Endometrial microvascular endothelial cells (primary cell): ENCODE data around the gene HIBADH. TPM values are rescaled to one million over a fixed set of nuclear protein-coding genes. Genes with fewer than 3 reads are reported as not detected.

Experiments used
- in situ Hi-C: cut with HindIII; loops from 2 replicates; pipeline ENCODE4 v1.10.0; 2017; ENCODE audit warnings: low sequenced_read_pairs, low pct_unique_long_range_greater_than_20kb; ENCODE audit errors: inconsistent ontology term
- total RNA-seq: library from RNA; depleted of rRNA; stranded (reverse); fragments of >200 nt; gene quantifications from one replicate; pipeline ENCODE4 v1.2.3, GENCODE V29; 2015; ENCODE audit errors: inconsistent ontology term

HIBADH gene
- total RNA-seq, 1 donor from 2014 or later, result 46.1 TPM

DNA sequence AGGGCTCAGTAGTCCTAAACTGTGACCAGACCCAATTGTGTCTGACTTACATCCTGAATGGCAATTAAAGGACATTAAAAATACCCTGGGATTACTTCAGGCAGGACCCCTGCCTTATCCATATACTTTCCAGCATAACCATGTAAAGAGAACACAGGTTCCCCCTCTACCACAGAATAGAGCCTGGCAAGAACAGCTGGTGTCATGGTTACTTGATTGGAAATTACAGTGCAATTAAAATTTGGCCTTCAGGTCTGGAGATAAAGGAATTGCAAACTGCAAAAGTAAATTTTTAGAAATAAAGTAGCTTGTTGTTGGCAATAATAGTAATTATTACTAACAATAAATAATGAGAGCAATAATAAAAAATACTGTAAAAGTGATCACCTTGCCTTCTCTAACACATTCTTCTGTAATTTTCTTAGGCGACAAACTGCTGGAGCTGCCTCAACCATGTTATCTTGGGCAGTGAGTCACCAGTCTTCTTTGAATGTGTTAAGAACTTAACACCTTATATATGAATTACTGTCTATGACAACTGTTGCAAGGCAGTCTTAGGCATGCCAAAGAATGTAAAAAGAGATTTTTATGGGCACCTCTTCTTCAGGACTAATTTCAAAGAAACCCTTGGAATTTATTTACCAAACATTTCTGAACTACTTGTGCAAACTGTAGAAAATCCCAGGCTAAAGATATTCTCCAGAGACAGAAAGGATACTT lies 53.7 kb downstream of the HIBADH start:
- in situ Hi-C loops, result no loop called here

DNA sequence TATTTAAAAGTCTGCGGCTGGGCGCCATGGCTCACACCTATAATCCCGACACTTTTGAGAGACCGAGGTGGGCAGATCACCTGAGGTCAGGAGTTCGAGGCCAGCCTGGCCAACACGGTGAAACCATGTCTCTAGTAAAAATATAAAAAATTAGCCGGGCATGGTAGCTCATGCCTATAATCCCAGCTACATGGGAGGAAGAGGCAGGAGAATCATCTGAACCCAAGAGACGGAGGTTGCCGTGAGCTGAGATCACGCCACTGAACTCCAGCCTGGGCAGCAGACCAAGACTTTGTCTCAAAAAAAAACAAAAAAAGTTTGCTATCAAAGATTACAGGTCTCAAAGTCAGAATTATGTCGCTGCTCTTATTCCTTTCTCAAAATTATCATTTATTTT lies 55.5 kb downstream of the HIBADH start:
- in situ Hi-C loops, result no loop called here

DNA sequence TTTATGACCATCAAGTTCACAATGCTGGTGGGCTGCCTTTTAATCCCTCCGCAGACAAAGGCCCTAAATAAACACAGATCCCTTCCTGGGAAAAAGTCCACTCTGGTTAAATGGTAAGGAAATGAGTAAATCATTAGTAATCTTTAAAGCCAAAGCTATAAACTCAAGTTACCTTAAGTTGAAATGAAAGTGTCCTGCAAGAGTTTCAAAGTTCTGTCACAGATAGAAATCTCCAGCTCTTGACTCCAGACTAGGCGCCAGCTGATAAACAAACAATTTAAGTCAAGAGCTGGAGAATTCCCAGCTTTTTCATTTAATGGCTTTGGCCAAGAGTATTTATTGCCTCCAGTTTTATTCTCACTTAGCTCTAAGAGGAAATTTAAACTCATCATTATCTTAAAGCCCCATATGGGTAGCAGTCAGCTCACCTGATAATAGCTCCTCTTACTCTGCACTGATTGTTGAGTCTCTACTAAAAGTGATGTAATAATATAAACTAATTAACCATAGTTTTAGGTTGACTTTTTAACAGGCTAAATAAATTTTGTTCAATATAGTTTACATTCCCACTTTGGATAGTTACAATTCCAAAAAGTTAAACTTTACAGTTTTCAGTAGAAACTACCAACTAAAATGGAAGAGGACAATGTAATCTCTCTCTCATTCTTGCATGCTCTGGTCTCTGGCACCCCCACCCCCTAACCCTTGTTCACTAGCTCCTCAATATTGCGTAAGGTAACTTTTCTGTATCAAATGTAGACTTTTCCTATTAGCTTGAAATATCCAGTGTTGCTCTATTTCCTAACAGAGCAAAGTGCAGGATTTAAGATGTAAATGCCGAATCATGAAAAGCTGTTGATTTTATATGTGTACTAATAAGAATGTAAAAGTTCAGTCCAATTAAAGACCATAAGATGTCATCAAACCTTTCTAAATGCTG lies 56.1 kb downstream of the HIBADH start:
- in situ Hi-C loops, result no loop called here

DNA sequence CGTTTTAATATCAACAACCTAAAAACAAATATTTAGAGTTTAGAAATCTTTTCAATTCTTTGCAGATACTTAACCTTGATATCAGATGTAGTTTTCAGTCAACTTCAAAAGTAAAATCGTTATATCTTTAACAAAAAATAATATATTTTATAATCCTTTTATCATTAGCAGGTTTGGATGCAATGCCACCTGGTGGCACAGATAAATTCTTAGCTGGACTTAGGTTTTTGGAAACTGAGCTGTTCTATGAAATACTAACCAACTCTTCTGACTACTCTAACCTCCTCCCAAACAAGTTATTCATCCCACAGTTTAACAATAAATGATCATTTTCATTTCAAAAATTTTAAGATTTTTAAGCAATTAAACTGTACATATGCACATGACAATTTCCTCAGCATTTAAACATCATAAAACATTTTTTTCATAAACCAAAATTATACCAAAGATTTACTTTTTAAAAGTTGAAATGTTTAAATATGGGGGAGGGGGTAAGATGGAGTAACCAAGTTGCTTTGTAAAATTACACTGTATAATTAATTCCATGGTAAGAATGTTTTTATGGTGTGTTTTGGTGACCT lies 56.9 kb downstream of the HIBADH start:
- in situ Hi-C loops, result no loop called here

DNA sequence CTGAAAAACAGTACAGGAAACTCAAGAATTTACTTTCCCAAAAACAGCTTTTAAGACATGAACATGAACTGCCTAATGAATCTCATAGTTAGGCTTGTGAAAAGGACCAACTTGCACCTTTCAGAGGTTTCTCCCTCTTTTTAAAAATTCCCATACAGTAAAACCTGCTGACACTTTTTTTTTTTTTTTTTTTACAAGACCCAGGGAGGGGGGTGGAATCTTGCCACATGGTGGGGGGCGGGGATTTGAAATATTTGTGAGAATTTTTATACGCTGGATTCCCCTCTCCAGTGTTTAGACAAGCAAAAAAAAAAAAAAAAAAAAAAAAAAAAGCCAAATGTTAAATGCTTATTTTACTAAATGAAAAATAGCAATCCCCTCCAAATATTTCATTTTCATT lies 57.4 kb downstream of the HIBADH start:
- in situ Hi-C loops, result no loop called here

DNA sequence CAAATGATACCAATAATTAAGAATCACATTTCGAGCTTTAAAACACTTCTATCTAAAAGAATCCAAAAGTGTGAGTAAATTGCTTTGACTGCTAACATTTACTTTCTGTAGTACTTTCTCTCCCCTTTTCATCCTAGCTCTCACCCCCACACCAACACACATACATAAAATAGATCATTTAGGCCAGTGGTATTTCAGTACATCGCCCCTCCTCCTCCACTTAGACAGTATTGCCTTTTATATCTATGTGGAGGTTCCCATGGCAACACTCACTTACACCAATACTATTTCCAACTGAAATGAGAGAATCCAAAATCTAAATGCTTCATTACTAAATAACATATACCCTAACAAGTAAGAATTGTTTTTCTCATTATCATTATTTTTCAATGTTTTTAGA lies 58.9 kb downstream of the HIBADH start:
- in situ Hi-C loops, result no loop called here

DNA sequence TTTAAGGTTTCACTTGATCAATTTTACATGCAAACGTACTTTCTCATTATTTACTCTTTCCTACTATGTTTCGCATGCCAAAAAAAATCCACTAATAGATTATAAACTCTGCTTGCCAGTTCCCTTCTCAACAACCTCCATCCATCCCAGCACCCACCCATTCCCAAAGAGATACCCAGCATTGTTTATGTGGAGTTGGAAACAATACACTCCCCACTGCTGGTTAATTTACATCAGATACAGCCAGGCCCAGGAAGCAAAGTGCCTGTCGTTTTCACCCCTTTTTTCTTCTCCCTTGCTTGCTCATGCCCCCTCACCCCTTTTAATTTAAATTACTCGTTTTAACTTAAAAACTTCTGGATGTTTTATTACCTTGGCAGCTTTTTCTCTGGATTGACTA lies 59.9 kb downstream of the HIBADH start:
- in situ Hi-C loops, result no loop called here

DNA sequence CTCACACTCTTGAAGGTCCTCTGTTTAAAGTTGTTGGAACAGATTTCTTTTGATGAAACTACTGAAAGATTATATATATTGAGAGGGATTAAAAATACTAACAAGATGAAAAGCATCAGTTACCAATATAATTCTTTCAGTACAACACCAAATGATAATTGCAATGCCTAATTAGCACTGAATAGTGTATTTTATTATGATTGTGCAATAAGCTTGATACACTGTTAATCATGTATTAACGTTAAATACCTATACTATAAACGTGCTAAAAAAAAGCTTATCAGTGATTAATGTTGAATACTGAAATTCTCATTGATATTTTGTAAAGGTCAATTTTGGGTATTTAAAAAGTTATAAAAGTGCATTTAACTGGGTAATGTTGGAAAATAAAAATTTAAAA lies 61.5 kb downstream of the HIBADH start:
- in situ Hi-C loops, result no loop called here

DNA sequence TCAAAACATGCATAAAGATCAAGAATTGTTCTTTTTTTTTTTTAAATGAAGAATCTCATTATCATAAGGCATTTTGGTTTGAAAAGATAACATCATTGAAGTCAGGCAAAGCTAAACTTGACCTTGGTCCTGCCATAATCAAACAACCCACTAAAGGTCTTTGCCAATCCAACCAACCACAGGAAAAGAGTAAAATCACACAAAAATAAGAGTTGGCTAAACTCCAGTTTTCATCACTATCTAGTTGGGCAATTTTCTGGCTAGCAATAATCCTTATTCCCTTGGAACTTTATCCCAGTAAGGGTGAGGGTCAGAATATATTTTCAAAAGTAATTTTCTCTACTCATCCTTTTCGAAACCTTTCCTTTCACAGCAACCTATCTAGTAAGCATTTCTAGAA lies 62.4 kb downstream of the HIBADH start:
- in situ Hi-C loops, result no loop called here

DNA sequence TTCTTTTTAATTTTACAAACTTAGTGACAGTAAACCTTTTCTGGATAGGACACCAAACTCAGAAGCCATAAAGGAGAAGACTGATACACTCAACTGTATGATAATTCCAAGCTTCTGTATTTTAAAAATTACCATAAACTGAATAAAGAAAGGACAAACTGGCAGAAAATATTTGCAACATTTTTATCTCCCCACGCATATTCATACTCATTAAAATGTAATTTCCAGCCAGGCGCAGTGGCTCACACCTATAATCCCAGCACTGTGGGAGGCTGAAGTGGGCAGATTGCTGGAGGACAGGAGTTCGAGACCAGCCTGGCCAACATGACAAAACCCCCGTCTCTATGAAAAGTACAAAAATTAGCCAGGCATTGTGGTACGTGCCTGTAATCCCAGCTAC lies 67.7 kb downstream of the HIBADH start:
- in situ Hi-C loops, result loop anchor here (25.0 kb wide), 1 partner anchor 383 kb away; the partner anchor contains the start of gene HOXA13

DNA sequence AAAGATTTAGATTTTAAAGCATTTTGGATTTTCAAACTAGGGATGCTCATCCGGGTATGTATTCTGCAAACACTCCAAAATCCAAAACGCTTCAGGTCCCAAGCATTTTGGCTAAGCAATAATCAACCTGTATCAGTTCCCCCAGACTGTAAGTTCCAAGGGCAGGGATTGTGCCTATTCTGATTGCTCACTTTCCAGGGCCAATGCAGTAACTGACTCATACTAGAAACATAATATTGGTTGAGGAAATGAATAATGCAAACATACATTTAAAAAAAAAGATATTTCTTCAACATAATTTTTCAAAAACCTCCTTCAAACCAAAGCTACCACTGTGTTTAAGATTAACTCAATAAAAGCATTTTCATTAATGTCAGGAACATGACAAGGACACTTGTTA lies 69.5 kb downstream of the HIBADH start:
- in situ Hi-C loops, result loop anchor here (25.0 kb wide), 1 partner anchor 381 kb away; the partner anchor contains the start of gene HOXA13

DNA sequence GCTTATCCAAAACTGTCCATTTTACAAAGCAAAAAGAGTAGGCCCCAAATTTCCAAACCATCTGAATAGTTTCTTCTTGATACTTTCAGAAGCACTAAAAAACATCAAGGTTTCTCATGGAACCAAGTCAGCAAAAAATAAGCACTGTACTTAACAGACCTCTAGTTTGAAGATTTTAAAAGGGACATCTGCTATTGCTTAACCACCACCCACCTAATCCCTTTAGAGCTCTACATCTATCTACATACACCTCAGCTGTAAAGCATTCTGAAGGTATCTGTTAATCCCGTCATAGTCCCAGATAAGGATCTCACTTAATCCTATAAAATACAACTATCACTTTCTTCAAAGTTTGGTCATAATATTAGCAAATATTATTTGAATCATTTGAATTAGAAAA lies 72.3 kb downstream of the HIBADH start:
- in situ Hi-C loops, result loop anchor here (25.0 kb wide), 1 partner anchor 378 kb away; the partner anchor contains the start of gene HOXA13

DNA sequence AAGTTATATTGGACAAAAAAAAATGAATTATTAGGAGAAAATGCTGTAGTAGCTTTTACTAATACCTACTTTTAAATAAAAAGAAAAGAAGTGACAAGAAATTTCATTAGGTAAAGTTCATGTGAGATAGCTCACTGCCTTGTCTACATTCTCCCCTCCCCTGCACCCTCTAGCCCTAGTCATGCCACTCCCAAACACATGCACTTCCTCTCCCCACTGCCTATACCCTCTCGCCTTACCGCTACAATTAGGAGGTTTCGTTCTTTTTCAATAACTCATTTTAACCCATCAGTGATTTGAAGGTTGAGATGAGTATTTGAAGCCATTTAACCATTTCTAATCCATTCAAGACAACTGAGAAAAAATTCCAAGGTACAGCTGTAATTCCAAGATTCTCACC lies 75.3 kb downstream of the HIBADH start:
- in situ Hi-C loops, result loop anchor here (25.0 kb wide), 1 partner anchor 375 kb away; the partner anchor contains the start of gene HOXA13

DNA sequence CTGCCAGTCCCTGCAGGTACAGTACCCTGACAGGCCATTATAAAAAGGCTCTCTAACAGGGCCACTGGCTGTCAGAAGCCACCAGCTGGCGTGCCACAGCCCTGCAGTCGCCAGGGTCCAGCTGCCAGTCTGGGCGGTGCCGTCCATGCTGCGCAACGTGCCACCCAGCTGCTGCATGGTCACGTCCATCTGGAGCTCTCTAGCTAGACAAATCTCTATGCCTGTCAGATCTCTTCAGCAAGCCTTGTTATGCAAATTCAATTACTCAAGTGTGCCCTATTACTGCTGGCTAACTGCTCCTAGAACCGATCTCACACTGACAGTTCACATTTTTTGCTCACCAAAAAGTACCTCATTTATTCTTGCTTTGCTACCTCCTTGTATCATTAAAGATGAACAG lies 75.9 kb downstream of the HIBADH start:
- in situ Hi-C loops, result loop anchor here (25.0 kb wide), 1 partner anchor 375 kb away; the partner anchor contains the start of gene HOXA13

DNA sequence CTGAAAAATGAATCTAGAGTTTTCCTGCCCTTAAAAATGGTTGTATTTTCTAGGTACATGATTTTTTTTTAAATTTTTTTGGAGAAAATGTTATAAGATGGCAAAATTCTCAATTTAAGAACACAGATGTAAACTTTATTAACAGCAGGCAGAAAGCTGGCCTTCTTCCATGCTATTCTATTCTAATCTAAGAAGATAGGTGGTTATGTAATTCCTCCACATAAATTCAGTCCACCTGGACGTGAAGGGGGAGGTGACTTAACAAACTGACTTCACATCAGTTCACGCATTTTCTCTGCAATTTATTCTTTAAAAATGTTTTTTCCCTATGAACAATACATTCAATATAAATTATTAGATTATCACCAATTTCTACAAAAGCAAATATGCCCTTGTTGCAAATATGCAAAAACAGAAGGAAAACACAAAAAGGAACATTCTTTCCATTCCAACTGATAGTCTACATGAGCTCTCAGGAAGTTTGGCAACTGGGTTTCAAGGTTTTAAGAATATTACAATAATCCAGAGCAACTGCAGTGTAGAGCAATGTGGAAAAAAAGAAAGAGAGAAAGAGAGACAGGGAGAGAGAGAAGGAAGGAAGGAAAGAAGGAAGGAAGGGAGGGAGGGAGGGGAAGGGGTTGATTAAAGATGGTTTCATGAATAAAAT lies 76.8 kb downstream of the HIBADH start:
- in situ Hi-C loops, result loop anchor here (25.0 kb wide), 1 partner anchor 374 kb away; the partner anchor contains the start of gene HOXA13

DNA sequence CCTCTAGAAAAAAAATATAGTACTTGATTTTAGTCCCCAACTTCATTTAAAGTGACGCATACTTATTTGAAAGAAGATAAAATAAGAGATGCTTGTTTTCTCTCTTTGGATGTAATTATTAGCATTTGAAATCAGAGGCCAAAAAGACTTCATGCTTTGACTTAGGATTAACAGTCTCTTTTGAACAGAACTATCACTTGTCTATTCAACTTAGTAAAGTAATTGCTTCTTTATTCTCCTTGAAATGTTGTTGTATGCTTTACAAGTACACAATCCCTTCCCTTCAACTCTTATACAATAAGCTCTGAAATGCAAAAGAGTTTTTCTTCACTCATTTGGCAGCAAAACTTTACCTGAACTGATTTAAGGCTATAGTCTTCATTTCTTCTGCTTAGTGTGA lies 80.8 kb downstream of the HIBADH start:
- in situ Hi-C loops, result loop anchor here (25.0 kb wide), 1 partner anchor 370 kb away; the partner anchor contains the start of gene HOXA13

DNA sequence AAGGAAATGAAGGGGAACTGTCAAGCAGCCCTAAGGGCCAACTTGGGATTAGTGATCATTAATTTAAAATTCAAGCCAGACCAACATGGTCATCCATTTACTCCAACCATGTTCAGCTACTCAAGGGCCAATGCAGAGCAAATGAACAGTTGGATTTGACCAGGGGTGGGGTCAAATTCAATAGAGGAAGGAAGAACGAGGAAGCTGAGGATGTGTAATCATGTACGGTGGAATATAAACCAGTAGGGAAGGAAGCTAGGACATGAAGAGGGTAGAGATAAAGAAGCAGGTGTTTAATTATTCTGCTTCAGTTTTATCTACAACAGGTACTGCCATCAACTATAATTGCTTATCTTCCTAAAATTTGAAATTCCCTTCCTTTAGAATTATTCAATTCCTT lies 81.6 kb downstream of the HIBADH start:
- in situ Hi-C loops, result loop anchor here (25.0 kb wide), 1 partner anchor 369 kb away; the partner anchor contains the start of gene HOXA13

DNA sequence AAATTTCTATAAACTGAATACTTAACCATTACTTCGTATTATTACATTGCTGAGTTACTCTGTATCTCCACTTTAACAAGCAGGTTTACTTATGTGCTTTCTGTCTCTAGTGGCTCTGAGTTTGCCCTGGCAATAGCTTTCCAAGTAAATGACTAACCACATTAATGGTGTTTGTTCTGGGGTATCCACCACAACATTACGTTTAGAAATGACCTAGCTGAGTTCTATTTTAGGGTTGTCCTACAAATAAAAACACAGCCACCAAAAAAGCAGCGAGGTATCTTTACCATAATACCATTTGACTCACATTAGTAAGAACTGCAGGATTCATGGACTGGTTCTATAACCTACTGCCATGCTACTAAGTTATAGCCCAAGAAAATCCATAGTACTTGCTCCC lies 83.1 kb downstream of the HIBADH start:
- in situ Hi-C loops, result loop anchor here (25.0 kb wide), 1 partner anchor 367 kb away; the partner anchor contains the start of gene HOXA13

DNA sequence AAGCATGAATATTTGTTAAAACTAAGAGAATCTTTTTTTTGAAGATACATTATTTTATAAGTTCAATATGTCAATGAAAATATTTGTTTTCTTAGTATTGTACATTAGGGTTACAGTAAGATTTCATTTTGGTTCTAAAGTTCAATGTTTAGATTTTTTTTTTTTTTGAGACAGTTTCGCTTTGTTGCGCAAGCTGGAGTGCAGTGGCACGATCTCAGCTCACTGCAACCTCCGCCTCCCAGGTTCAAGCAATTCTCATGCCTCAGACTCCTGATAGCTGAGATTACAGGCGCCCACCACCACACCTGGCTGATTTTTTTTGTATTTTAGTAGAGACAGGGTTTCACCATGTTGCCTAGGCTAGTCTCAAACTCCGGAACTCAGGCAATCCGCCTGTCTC lies 84.5 kb downstream of the HIBADH start:
- in situ Hi-C loops, result loop anchor here (25.0 kb wide), 1 partner anchor 366 kb away; the partner anchor contains the start of gene HOXA13
